Kidney glomerular epithelial cell (primary cell): ENCODE measurements around the gene RCE1.

ENCODE experiments used
- DNase-seq: peaks from one replicate; lab custom pipeline; 2025; lab: John Stamatoyannopoulos, UW

RCE1 gene

GRCh38 chr11:66844496-66845142, 1.4 kb downstream of the RCE1 start:
- no peak for DNase-seq

GRCh38 chr11:66845143-66845875, 2.1 kb downstream of the RCE1 start:
- no peak for DNase-seq

GRCh38 chr11:66845876-66846212, 2.6 kb downstream of the RCE1 start:
- DNase-seq, result no peak

- DNase-seq, result no peak
Measured at GRCh38 chr11:66846671-66847091, 3.4 kb downstream of the RCE1 start.

- DNase-seq, result no peak
Measured at GRCh38 chr11:66847461-66848232, 4.4 kb downstream of the RCE1 start.

GRCh38 chr11:66848671-66849500, 5.6 kb downstream of the RCE1 start:
- no peak for DNase-seq

GRCh38 chr11:66849501-66850234, 6.4 kb downstream of the RCE1 start:
- DNase-seq, result no peak

- DNase-seq, result no peak
Measured at GRCh38 chr11:66850235-66850587, 7.0 kb downstream of the RCE1 start.

GRCh38 chr11:66850588-66851238, 7.5 kb downstream of the RCE1 start:
- DNase-seq, result no peak

GRCh38 chr11:66851239-66851596, 8.0 kb downstream of the RCE1 start:
- DNase-seq, result no peak

GRCh38 chr11:66851698-66852465, 8.6 kb downstream of the RCE1 start:
- no peak for DNase-seq

- DNase-seq, result no peak
Measured at GRCh38 chr11:66852466-66853241, 9.4 kb downstream of the RCE1 start.

- DNase-seq, result no peak
Measured at GRCh38 chr11:66853242-66854229, 10.3 kb downstream of the RCE1 start.

GRCh38 chr11:66854231-66854661, 11.0 kb downstream of the RCE1 start:
- DNase-seq, result no peak

GRCh38 chr11:66854729-66855211, 11.5 kb downstream of the RCE1 start:
- no peak for DNase-seq

GRCh38 chr11:66855574-66856495, 12.6 kb downstream of the RCE1 start:
- DNase-seq, result peak; percentile 77
